Stimulated activated CD8-positive, alpha-beta memory T cell treated with anti-CD3 and anti-CD28 coated beads, Interleukin-7, amount 100 ng/mL, for 4 hours (primary cell): ENCODE measurements around the gene HECTD4.
"Not testable (repeated sequence)": the region's sequence is repeated elsewhere in the genome, so short reads cannot be mapped to it uniquely, and the experiment has no call there.

Experiments used
- DNase-seq, 2 donors: peaks; one replicate each; pipeline ENCODE4 v3.0.0-alpha.2; 2020; ENCODE audit warnings: low read depth in 2 of 2

The HECTD4 gene

GRCh38 chr12:112266473-112266872 lies 115.8 kb downstream of the HECTD4 start:
- no peak for DNase-seq

GRCh38 chr12:112261559-112261958 lies 120.7 kb downstream of the HECTD4 start:
- no peak for DNase-seq

DNA sequence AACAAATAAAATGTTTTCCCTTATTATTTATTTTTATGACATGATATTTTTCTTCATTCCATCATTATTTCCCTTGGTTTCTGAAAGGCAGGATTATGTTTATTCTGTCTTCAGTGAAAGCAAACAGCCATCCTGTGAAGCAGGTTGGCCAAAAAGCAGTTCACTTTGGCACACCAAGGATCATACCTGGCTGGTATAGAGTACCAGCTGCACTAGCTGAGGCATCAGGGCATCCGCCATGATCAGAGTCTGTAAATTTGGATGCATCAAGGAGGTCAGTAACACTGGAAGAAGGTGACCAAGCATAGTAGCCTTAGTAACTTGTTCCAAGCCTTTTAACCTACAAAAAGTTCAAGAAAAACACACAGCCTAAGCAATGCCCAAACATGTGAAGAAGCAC lies 123.3 kb downstream of the HECTD4 start:
- no peak for DNase-seq

DNA sequence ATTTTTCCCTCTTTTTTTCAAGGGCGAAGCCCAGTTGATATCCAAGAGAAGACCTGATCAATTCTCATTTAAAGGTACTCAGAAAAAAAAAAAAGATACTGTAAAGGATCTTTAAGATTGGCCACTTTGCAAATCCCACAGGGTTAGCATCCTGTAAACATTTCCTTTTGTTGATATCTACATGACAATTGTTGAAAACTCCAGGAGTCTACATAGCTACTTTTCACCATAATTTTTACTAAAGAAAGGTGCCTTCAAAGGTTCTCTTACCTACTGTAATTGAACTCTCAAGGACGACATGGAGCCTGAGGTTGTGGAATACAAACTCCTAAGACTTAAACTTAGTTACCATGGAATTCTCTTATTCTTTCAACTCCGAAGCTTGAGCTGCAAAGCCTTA lies 125.5 kb downstream of the HECTD4 start:
- DNase-seq, result no peak

GRCh38 chr12:112252184-112252583 lies 130.0 kb downstream of the HECTD4 start:
- DNase-seq, result no peak

DNA sequence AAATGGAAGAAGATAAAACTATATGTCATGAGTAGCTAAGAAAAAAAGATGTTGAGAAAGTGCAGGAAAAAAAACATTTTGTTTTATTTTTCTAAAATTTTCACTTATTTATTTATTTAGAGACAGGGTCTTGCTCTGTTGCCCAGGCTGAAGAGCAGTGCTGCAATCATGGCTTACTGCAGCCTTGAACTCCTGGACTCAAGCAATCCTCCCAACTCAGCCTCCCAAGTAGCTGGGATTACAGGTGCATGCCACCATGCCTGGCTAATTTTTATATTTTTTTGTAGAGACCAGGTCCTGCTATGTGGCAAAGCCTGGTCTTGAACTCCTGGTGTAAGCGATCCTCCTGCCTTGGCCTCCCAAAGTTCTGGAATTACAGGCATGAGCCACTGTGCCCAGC lies 137.3 kb downstream of the HECTD4 start:
- DNase-seq, result not testable (repeated sequence)

DNA sequence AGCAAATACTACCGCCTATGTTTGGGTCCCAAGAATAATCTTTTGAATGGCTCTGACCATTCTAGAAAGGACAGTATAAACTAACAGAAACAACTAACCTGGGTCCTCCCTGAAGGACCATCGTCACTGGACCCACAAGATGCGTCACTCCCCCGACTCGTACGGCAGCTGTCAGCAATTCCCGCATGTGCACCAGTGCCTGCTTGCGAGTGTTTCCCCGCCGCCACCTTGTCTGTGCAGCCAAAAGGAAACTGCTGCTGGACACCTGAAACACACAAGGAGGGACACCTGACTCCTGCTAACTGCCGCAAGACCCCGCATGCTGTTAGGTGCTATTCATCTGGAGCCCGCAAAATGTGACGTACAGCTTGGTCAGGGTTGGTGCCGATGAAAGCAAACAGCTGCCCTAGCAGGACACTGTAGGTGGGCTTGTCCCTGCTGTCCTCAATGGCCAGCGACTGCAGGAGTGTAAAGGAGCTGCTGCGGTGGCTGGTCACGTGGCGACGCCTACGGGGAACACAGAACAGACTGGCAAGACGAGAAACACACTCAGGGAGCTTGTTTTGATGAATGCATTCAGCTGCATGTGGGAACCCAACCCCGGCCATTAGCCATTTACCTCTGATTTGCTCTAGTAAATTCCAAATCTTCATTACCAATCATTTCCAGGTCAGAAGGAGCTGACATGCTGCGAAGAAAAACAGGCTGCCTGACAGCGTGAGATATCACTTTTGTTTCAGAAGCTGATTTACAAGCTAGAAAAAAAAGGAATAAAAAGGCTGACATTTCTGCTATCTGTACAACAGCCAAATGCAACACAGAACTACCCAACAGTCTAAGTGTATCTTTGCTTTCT lies 138.7 kb downstream of the HECTD4 start:
- DNase-seq, result no peak

- no peak for DNase-seq
Observed at GRCh38 chr12:112241176-112241575, 141.1 kb downstream of the HECTD4 start.

GRCh38 chr12:112239881-112240280 lies 142.3 kb downstream of the HECTD4 start:
- no peak for DNase-seq

- DNase-seq, result no peak
Observed at GRCh38 chr12:112239020-112239419, 143.2 kb downstream of the HECTD4 start.

GRCh38 chr12:112238441-112238840 lies 143.8 kb downstream of the HECTD4 start:
- no peak for DNase-seq

DNA sequence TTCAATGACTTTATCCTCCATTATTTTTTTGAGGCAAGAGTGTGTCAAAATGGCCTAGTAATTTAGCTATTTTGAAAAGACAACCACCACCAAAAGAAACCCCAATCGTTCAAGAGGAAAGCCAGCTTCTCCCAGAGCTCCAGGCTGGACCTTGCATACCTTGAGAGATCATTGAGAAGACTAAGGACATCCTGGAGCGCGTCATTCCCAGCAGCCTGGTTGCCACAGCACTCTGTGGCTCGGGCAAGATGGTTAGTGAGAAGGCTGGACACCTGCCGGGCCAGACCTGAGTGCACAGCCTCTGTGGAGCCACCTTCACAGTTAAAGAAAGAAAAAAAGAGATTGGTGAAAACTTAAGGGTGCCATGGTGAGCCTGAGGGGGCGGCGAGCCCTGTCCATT lies 145.4 kb downstream of the HECTD4 start:
- DNase-seq, result no peak

DNA sequence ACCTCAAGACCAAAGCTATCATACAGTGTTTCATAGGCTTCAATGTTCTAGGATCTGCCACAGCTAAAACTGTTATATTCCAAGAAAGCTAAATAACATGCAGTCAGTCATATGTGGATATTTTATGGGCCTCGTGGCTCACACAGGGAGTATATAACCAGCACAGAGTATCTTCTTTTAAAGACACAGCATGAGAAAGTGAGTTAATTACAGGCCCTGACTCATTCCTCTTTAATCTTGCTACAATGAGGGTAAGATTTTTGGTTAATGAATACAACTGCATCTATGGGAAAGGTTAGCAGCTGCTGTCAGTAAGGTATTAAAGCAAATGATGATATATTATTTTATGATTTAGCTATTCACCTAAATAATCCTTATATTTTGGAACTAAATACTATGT lies 145.8 kb downstream of the HECTD4 start:
- no peak for DNase-seq

DNA sequence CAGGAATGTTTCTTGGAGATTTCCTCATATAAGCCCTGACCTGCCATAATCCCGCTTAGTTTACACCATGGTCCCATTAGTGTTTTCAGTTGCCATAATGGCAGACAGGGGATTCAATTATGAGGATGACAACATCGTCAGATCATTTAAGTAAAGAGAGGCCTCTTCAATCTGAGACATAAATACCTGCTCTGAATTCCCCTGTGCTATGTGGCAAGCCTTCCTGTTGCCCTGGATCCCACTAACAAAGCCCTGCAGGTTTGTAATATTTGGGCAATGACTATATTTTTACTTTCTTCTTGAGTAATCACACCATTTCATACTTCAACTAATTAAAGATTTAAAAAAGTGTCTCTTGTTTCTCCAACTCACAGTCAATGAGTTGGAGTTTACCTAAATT lies 147.9 kb downstream of the HECTD4 start:
- no peak for DNase-seq

DNA sequence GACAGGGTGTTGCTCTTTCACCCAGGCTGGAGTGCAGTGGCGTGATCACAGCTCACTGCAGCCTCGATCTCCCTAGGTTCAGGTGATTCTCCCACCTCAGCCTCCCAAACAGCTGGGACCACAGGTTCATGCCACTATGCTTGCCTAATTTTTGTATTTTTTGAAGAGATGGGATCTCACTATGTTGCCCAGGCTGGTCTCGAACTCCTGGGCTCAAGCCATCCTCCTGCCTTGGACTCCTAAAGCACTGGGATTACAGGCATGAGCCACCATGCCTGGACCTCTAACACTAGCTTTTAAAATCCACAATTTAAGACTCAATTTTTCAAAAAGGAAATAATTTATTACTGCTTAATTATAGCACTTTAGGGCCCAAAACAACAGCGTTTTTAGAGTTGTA lies 149.0 kb downstream of the HECTD4 start:
- DNase-seq, result no peak

DNA sequence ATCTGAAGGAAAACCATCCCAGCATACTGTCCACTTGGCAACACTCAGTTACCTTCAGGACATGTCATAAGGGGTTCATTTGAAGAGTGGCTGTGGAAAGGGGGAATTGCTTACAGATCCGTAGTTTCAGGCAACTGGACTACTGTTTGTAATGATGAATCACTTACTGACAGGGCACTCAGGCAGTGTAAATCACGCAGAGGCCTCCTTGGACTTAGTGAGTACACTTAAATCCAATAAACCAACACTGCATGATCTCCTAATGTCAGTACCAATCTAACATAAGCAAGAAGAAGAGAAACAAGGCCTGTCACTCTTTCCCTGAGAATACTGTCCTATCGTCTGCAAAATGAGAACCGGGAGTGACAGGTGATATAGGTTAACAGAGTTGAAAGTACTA lies 152.1 kb downstream of the HECTD4 start:
- DNase-seq, result no peak

- no peak for DNase-seq
Observed at GRCh38 chr12:112226768-112227167, 155.5 kb downstream of the HECTD4 start.

DNA sequence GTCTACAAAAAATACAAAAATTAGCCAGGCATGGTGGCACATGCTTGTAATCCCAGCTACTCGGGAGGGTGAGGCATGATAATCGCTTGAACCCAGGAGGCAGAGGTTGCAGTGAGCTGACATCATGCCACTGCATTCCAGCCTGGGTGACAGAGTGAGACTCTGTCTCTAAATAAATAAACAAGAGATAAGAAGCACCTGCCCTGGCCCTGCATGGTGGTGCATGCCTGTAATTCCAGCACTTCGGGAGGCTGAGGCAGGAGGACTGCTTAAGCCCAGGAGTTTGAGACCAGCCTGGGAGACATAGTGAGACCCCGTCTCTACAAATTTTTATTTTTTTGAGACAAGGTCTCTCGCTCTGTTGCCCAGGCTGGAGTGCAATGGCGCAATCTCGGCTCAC lies 161.6 kb downstream of the HECTD4 start:
- DNase-seq, result not testable (repeated sequence)

DNA sequence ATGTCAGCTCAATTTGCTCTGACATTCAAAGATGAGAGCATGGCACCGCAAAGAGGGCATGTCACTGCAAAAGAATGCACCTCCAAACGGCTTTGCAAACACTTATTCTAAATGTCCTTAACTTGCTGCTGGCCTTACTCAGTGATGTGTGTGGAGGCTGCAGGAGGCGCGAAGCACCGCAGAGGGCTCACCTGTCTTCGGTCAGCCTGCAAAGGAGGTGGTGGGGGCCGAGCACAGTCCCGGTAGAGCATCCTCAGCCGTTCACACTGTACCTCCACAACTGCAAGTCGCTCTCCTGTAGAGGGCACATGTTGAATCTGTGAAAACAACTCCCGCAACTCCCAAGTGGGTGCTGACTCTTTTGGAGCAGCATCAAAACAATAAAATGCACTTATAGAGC lies 163.0 kb downstream of the HECTD4 start:
- DNase-seq, result no peak

DNA sequence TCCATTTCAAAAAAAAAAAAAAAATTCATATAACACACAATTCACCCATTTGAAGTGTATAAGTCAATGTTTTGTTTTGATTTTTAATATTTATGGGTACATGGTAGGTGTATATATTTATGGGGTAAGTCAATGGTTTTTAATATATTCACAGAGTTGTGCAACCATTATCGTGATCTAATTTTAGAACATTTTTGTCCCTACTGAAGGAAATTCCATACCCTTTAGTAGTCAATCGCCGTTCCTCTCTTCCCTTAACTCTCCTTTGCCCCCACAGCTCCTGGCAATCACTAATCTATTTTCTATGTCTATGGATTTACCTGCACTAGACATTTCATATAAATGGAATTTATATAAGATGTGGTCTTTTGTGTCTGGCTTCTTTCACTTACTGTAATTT lies 164.1 kb downstream of the HECTD4 start:
- no peak for DNase-seq

DNA sequence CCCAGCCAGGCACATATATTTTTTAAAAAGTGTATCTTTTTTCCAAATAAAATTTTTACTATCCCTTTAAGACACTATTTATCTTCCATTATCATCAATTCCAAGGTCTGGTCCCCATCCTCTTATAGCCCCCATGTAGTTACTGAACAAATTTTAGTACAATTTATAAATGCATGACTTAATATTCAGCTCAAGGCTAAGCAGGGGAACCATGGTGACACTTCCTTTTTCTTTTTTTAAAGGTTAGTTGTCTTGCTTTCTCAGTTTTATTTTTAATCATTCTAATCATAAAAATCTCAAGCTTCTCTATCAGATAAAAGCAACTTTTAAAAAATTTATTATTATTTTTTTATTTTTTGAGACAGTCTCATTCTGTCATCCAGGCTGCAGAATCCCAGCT lies 164.6 kb downstream of the HECTD4 start:
- no peak for DNase-seq

DNA sequence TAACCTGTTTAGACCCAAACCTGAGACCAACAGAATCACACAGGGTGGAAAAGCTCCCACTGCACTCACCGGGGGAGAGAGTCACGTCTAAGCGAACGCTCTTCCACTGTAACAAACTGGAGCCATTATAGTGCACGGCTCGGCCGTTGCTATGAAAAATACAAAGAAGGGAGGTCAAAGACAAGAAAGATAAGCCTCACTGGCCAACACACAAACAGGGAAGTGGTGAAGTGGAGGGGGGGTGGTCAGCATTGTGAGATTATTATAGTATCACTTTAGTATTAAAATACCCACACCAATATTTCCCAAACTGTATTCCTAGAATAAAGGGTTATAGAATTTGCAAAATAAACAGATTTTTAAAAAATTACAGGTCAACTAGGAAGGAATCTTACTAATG lies 166.0 kb downstream of the HECTD4 start:
- DNase-seq, result no peak

GRCh38 chr12:112214064-112214463 lies 168.2 kb downstream of the HECTD4 start:
- no peak for DNase-seq

- no peak for DNase-seq
Observed at GRCh38 chr12:112208301-112208910, 173.8 kb downstream of the HECTD4 start.
